SK-N-SH (cell line): ENCODE results near the gene NTSR1. TPM values are rescaled to one million over a fixed set of nuclear protein-coding genes. Genes with fewer than 3 reads are reported as not detected.

Source experiments
- CTCF ChIA-PET: fragments of 300-600, 350-600 bp; formaldehyde crosslinking; extraction: SDS; loops from one replicate; lab custom pipeline; 2021; lab: Yijun Ruan, JAX
- POLR2A ChIA-PET: fragments of 350-600 bp; sonication (Branson Sonifier 250); formaldehyde crosslinking; extraction: SDS; loops from one replicate; lab custom pipeline; 2020; ENCODE audit warnings: antibody characterized with exemption, inconsistent platforms; lab: Yijun Ruan, JAX
- DNase-seq: peaks from one replicate; pipeline ENCODE4 v3.0.0; 2012
- H2AFZ ChIP-seq: fragments of 200-600 bp; sonication (generic); 2 replicates; pipeline ENCODE4 v1.8.1; 2016; ENCODE audit warnings: antibody characterized with exemption, mild to moderate bottlenecking, low read depth
- H3F3A ChIP-seq: fragments of 200-600 bp; sonication (generic); replicated peaks from 2 replicates; pipeline ENCODE3; 2016; ENCODE audit warnings: antibody characterized with exemption, mild to moderate bottlenecking; ENCODE audit not compliant: insufficient read depth
- H3K27ac ChIP-seq, 2 experiments: fragments of 200-500 bp in 1 of 2; fragments of 200-600 bp in 1 of 2; sonication (Bioruptor generic) in 1 of 2; sonication (generic), shearing (Covaris generic) in 1 of 2; 2 replicates each; pipeline versions ENCODE4 v1.5.1 to v1.6.1; 2014 to 2016; ENCODE audit warnings: low read depth in 2 of 2, inconsistent platforms in 1 of 2, low read length in 1 of 2, mild to moderate bottlenecking in 1 of 2, mixed read lengths in 1 of 2
- H3K27me3 ChIP-seq: fragments of 200-600 bp; sonication (generic), shearing (Covaris generic); 2 replicates; pipeline ENCODE4 v1.6.1; 2016; ENCODE audit warnings: mixed run types; ENCODE audit not compliant: insufficient read depth
- H3K36me3 ChIP-seq, 2 experiments: fragments of 200-500 bp in 1 of 2; fragments of 200-600 bp in 1 of 2; sonication (Bioruptor generic) in 1 of 2; sonication (generic) in 1 of 2; replicated peaks in 1 of 2; 2 replicates each; pipeline versions ENCODE3 to v1.5.1; 2014 to 2016; ENCODE audit warnings: low read length in 1 of 2, mild to moderate bottlenecking in 1 of 2; ENCODE audit not compliant: insufficient read depth in 2 of 2, control insufficient read depth in 1 of 2
- H3K4me1 ChIP-seq, 2 experiments: fragments of 200-500 bp in 1 of 2; fragments of 200-600 bp in 1 of 2; sonication (Bioruptor generic) in 1 of 2; sonication (generic), shearing (Covaris generic) in 1 of 2; 2 replicates each; pipeline versions ENCODE4 v1.5.1 to v1.6.1; 2014 to 2016; ENCODE audit warnings: low read depth in 1 of 2, low read length in 1 of 2, mixed run types in 1 of 2; ENCODE audit not compliant: insufficient read depth in 2 of 2, control insufficient read depth in 1 of 2
- H3K4me2 ChIP-seq: fragments of 200-600 bp; sonication (generic), shearing (Covaris generic); 2 replicates; pipeline ENCODE4 v1.6.1; 2017; ENCODE audit warnings: mixed run types
- H3K4me3 ChIP-seq, 2 experiments: fragments of 200-500 bp in 1 of 2; fragments of 200-600 bp in 1 of 2; sonication (Bioruptor generic) in 1 of 2; sonication (generic), shearing (Covaris generic) in 1 of 2; 2 replicates each; pipeline versions ENCODE4 v1.5.1 to v1.8.1; 2014 to 2016; ENCODE audit warnings: low read depth in 2 of 2, inconsistent platforms in 1 of 2, low read length in 1 of 2, mild to moderate bottlenecking in 1 of 2, mixed read lengths in 1 of 2, moderate library complexity in 1 of 2
- H3K79me2 ChIP-seq: fragments of 200-600 bp; sonication (generic); 2 replicates; pipeline ENCODE4 v1.8.1; 2017; ENCODE audit warnings: mild to moderate bottlenecking; ENCODE audit not compliant: insufficient read depth
- H3K9ac ChIP-seq: fragments of 200-600 bp; sonication (generic); 2 replicates; pipeline ENCODE4 v1.6.1; 2017; ENCODE audit warnings: mixed run types
- H3K9me2 ChIP-seq: fragments of 200-600 bp; sonication (generic); 2 replicates; pipeline ENCODE4 v1.6.1; 2017; ENCODE audit warnings: mixed run types
- H3K9me3 ChIP-seq: fragments of 200-600 bp; sonication (generic); 2 replicates; pipeline ENCODE4 v1.6.1; 2017; ENCODE audit warnings: mixed run types, mild to moderate bottlenecking, moderate library complexity
- H4K20me1 ChIP-seq: fragments of 200-600 bp; sonication (generic); 2 replicates; pipeline ENCODE4 v1.6.1; 2017; ENCODE audit warnings: mild to moderate bottlenecking, mixed run types; ENCODE audit not compliant: insufficient read depth
- CHD2 ChIP-seq: fragments of 150-350 bp; IDR thresholded peaks from 2 replicates; pipeline ENCODE4 v1.6.1; 2018; ENCODE audit warnings: low read length; ENCODE audit not compliant: partially characterized antibody
- EP300 ChIP-seq, 2 experiments: IDR thresholded peaks; 2 replicates each; pipeline versions ENCODE4 v1.4.0 to v1.6.1; 2012; ENCODE audit warnings: borderline replicate concordance in 1 of 2, low read depth in 1 of 2, low read length in 1 of 2
- EZH2phosphoT487 ChIP-seq: fragments of 200-600 bp; sonication (generic); IDR thresholded peaks from 2 replicates; pipeline ENCODE4 v1.6.1; 2017; ENCODE audit warnings: low read depth, mixed run types, mild to moderate bottlenecking, antibody characterized with exemption, moderate library complexity, borderline replicate concordance
- GABPA ChIP-seq: IDR thresholded peaks from 2 replicates; pipeline ENCODE4 v1.4.0; 2012; ENCODE audit warnings: low read depth, mild to moderate bottlenecking
- JUND ChIP-seq: IDR thresholded peaks from 2 replicates; pipeline ENCODE4 v1.4.0; 2012
- MEF2A ChIP-seq: IDR thresholded peaks from 2 replicates; pipeline ENCODE4 v1.4.0; 2012; ENCODE audit warnings: low read depth, borderline replicate concordance
- NRF1 ChIP-seq: IDR thresholded peaks from 2 replicates; pipeline ENCODE4 v1.6.1; 2012; ENCODE audit warnings: low read depth, mild to moderate bottlenecking, low read length
- TCF12 ChIP-seq: IDR thresholded peaks from 2 replicates; pipeline ENCODE4 v1.4.0; 2012
- TEAD4 ChIP-seq: IDR thresholded peaks from 2 replicates; pipeline ENCODE4 v1.4.0; 2012; ENCODE audit warnings: mild to moderate bottlenecking, borderline replicate concordance; ENCODE audit not compliant: insufficient read depth
- YY1 ChIP-seq: IDR thresholded peaks from 2 replicates; pipeline ENCODE4 v1.4.0; 2012; ENCODE audit warnings: low read depth, mild to moderate bottlenecking
- ZBTB33 ChIP-seq: IDR thresholded peaks from 2 replicates; pipeline ENCODE4 v1.4.0; 2012; ENCODE audit warnings: low read depth, borderline replicate concordance
- WGBS: methylation state at CpG from one replicate; pipeline ENCODE4 v1.1.6; 2017; ENCODE audit warnings: low lambda C conversion rate; 5-methylcytosine and 5-hydroxymethylcytosine counted together
- polyA plus RNA-seq, 3 experiments: library from polyadenylated mRNA; depleted of rRNA; stranded (reverse); fragments of >200 nt; gene quantifications; 2 replicates each; pipeline ENCODE4 v1.2.3, GENCODE V29; 2012
- TF ChIP-seq, protein P1 (sequence below): IDR thresholded peaks from 2 replicates; pipeline ENCODE4 v1.4.0; 2012; ENCODE audit warnings: low read depth

Gene NTSR1
- polyA plus RNA-seq, 1 of the 3 experiments (the other 2 are of a cell fraction): 8.2 TPM

- Histone ChIP-seq H3K36me3 (peaks cover 15 to 31% of the 10 kb centered on the region in 2 experiments), H3K4me2 (peak overlapping the region; percentile 96), H3K9ac (peak overlapping the region; percentile 80), H4K20me1 (peaks cover 30% of the 10 kb centered on the region), H3F3A (peaks cover 12% of the 10 kb centered on the region), H3K4me3 (peak overlapping the region; percentile 85 to 92), H3K27me3 (no peaks in the 10 kb centered on the region), H3K27ac (peak overlapping the region in 1 of 2 experiments; percentile 39; a peak in 1 of 4 replicates), H3K9me3 (no peaks in the 10 kb centered on the region)
- 51% methylated on average over 24 of the region's 25 CpGs for WGBS
- POLR2A ChIA-PET: no interaction called here
- no peak for DNase-seq
- TF ChIP-seq ZBTB33 (no peak), TEAD4 (no peak)
- TF ChIP-seq, protein P1, sequence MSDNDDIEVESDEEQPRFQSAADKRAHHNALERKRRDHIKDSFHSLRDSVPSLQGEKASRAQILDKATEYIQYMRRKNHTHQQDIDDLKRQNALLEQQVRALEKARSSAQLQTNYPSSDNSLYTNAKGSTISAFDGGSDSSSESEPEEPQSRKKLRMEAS: peak; percentile 3; the same call in 1 of the 2 replicates
- TF ChIP-seq, all 33 proteins: peak for 1
- Histone ChIP-seq H2AFZ (no peak overlapping the region), H3K79me2 (peaks cover 30% of the 10 kb centered on the region), H3K9me2 (no peaks in the 10 kb centered on the region), H3K4me1 (peaks cover 10 to 27% of the 10 kb centered on the region in 2 experiments; a peak in 2 of 4 replicates)
- CTCF ChIA-PET: interaction anchor here (2.6 kb wide), 1 partner anchor 9 kb away, joined by 13 read pairs; no protein-coding TSS in a partner anchor
Measured at GRCh38 chr20:62805711-62806382, 97.2 kb downstream of the NTSR1 start.

- peaks cover 10 to 27% of the 10 kb centered on the region in 2 experiments; a peak in 2 of 4 replicates for H3K4me1 ChIP-seq
- TF ChIP-seq JUND: no peak
- no peak for TF ChIP-seq TCF12
- TF ChIP-seq CHD2: no peak
- TF ChIP-seq YY1: no peak
- TF ChIP-seq GABPA: no peak
- TF ChIP-seq NRF1: no peak
- TF ChIP-seq EZH2phosphoT487: no peak
- no peak for TF ChIP-seq EP300 (IDR thresholded peaks at IDR 0.05; ENCODE audit: borderline replicate concordance in 1 of 2, low read depth in 1 of 2, low read length in 1 of 2)
- TF ChIP-seq MEF2A: no peak
- no peak for TF ChIP-seq ZBTB33
- peak overlapping the region; percentile 96 for H3K4me2 ChIP-seq
- peaks cover 14 to 31% of the 10 kb centered on the region in 2 experiments for H3K36me3 ChIP-seq
- H3K79me2 ChIP-seq: peaks cover 30% of the 10 kb centered on the region
- peak overlapping the region in 1 of 2 experiments; percentile 85; a peak in 3 of 4 replicates for H3K4me3 ChIP-seq
- POLR2A ChIA-PET: no interaction called here
- no peak overlapping the region for H2AFZ ChIP-seq
- peaks cover 30% of the 10 kb centered on the region for H4K20me1 ChIP-seq
- CTCF ChIA-PET: interaction anchor here (0.5 to 5.2 kb wide), 3 partner anchors 10 to 438 kb away, joined by 3 to 34 read pairs (median 6); partner anchors contain the start of gene COL9A3
- peak overlapping the region; percentile 80; the same call in 1 of the 2 replicates for H3K9ac ChIP-seq
- DNase-seq: no peak
- no peaks in the 10 kb centered on the region for H3K9me3 ChIP-seq
- no peak overlapping the region; a peak in 1 of 4 replicates for H3K27ac ChIP-seq
- peaks cover 12% of the 10 kb centered on the region for H3F3A ChIP-seq
- no peaks in the 10 kb centered on the region for H3K9me2 ChIP-seq
- no peaks in the 10 kb centered on the region for H3K27me3 ChIP-seq
- WGBS: 89% methylated on average over 8 of the region's 11 CpGs
Measured at GRCh38 chr20:62806383-62807050, 97.9 kb downstream of the NTSR1 start.
